Activated CD4-positive, alpha-beta T cell treated with anti-CD3 and anti-CD28 coated beads, Interleukin-2, amount 10 ng/mL, durations not matched to agents 7 days and 5 days (primary cell): Measurements from ENCODE around the gene APPBP2. TPM values are rescaled to one million over a fixed set of nuclear protein-coding genes. Genes with fewer than 3 reads are reported as not detected.
"Not testable (repeated sequence)": the region's sequence is repeated elsewhere in the genome, so short reads cannot be mapped to it uniquely, and the experiment has no call there.

Source experiments
- CTCF ChIA-PET: fragments of 350-600 bp; sonication (Branson Sonifier 250); formaldehyde crosslinking; loops from one replicate; lab custom pipeline; 2021; ENCODE audit warnings: antibody characterized with exemption; lab: Charles Lee
- POLR2A ChIA-PET: fragments of 350-600 bp; sonication (Branson Sonifier 250); formaldehyde crosslinking; loops from one replicate; lab custom pipeline; 2021; ENCODE audit warnings: antibody characterized with exemption; lab: Charles Lee
- DNase-seq: peaks from one replicate; pipeline ENCODE4 v3.0.0-alpha.2; 2020
- H3K27ac Mint-ChIP-seq: one replicate; pipeline ENCODE4 v1.8.0; 2021; ENCODE audit warnings: mild to moderate bottlenecking, moderate library complexity, mixed read lengths
- H3K27me3 Mint-ChIP-seq: one replicate; pipeline ENCODE4 v1.8.0; 2021; ENCODE audit warnings: mixed read lengths
- H3K36me3 Mint-ChIP-seq: one replicate; pipeline ENCODE4 v1.8.0; 2021; ENCODE audit warnings: low read depth, mixed read lengths
- H3K4me1 Mint-ChIP-seq: one replicate; pipeline ENCODE4 v1.8.0; 2021; ENCODE audit warnings: mixed read lengths
- H3K4me3 Mint-ChIP-seq: one replicate; pipeline ENCODE4 v1.8.0; 2021; ENCODE audit warnings: mild to moderate bottlenecking, moderate library complexity, mixed read lengths
- H3K9me3 Mint-ChIP-seq: one replicate; pipeline ENCODE4 v1.8.0; 2021; ENCODE audit warnings: mixed read lengths
- total RNA-seq, 2 experiments: library from RNA; stranded (reverse); gene quantifications; one replicate each; pipeline ENCODE4 v1.2.3, GENCODE V29; 2021

Gene APPBP2
- total RNA-seq, 2 experiments from 2014 or later: 25.6 to 29.4 TPM

DNA sequence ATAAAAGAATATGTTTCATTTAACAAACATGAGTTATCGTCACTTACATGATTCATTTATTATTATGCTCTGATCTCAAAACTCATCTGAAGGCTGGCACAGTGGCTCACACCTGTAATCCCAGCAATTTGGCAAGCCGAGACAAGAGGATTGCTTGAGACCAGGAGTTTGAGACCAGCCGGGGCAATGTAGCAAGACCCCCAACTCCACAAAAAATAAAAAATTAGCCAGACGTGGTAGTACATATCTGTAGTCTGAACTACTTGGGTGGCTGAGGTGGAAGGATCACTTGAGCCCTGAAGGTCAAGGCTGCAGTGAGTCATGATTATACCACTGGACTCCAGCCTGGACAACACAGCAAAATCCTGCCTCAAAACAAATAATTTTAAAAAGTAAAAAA, 16.0 kb downstream of the APPBP2 start:
- no peak for DNase-seq
- ChIA-PET CTCF (no interaction called here), POLR2A (interaction anchor here (0.7 kb wide), 1 partner anchor 877 kb away, joined by 4 read pairs; no protein-coding TSS in a partner anchor)
- H3K4me1 Mint-ChIP-seq: peaks cover 13% of the 10 kb centered on the region
- H3K4me3 Mint-ChIP-seq: no peak overlapping the region
- H3K27me3 Mint-ChIP-seq: no peaks in the 10 kb centered on the region
- H3K36me3 Mint-ChIP-seq: peaks cover 20% of the 10 kb centered on the region
- H3K27ac Mint-ChIP-seq: no peak overlapping the region
- H3K9me3 Mint-ChIP-seq: no peaks in the 10 kb centered on the region

DNA sequence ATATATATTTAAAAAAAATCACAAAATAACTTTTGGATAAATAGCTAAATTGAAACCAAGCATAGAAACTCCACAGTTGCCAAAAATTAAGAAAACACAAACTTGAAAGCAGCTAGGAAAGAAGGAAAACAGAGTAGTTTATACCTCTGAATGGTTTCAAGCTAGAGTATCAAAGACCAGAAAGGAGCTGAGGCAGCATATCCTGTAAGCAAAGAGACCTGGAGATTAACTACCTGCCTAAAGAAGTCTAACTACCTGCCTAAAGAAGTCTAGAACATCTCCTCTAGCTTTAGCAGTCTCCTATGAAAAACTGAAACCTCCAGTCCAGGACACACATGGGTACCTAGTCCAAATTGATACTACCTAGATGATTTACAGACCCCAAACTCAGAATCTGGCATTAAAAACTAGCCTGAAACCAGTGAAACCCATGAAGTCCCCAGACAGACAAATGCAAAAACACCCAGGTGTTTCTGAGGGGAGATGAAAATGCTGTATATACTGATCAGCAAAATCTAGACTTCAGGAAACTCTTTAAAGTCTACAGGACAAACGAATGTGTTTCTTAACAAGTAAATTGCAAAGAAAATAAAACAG, 17.6 kb downstream of the APPBP2 start:
- peaks cover 13% of the 10 kb centered on the region for H3K36me3 Mint-ChIP-seq
- no peak overlapping the region for H3K4me3 Mint-ChIP-seq
- DNase-seq: no peak
- CTCF ChIA-PET: interaction anchor here (1.0 kb wide), 1 partner anchor 57 kb away, joined by 3 read pairs; no protein-coding TSS in a partner anchor
- no peaks in the 10 kb centered on the region for H3K9me3 Mint-ChIP-seq
- no peak overlapping the region for H3K27ac Mint-ChIP-seq
- peaks cover 13% of the 10 kb centered on the region for H3K4me1 Mint-ChIP-seq
- POLR2A ChIA-PET: interaction anchor here (0.5 kb wide), 1 partner anchor 241 kb away, joined by 6 read pairs; no protein-coding TSS in a partner anchor
- no peaks in the 10 kb centered on the region for H3K27me3 Mint-ChIP-seq

DNA sequence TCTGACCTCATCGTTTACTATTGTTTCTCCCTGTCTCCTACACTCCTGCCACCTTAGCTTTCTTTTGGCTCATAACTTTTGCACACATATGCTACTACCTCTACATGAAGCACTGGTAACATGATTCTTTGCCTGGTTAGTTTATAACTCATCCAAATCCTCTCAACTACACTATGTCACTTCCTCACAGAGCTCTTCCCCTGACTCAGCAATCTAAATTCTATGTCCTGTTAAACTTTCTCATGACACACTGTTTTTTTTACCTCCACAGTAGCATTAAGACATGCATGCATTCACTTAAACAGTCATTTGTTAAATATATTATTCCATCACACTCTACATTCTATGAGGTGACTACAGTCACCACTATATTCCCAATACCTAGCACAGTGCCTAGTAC, 19.7 kb downstream of the APPBP2 start:
- peaks cover 5% of the 10 kb centered on the region for H3K36me3 Mint-ChIP-seq
- POLR2A ChIA-PET: no interaction called here
- CTCF ChIA-PET: interaction anchor here (0.6 kb wide), 1 partner anchor 470 kb away, joined by 3 read pairs; no protein-coding TSS in a partner anchor
- no peak overlapping the region for H3K4me3 Mint-ChIP-seq
- no peaks in the 10 kb centered on the region for H3K27me3 Mint-ChIP-seq
- no peak for DNase-seq
- no peak overlapping the region for H3K27ac Mint-ChIP-seq
- H3K4me1 Mint-ChIP-seq: peaks cover 10% of the 10 kb centered on the region
- H3K9me3 Mint-ChIP-seq: no peaks in the 10 kb centered on the region

DNA sequence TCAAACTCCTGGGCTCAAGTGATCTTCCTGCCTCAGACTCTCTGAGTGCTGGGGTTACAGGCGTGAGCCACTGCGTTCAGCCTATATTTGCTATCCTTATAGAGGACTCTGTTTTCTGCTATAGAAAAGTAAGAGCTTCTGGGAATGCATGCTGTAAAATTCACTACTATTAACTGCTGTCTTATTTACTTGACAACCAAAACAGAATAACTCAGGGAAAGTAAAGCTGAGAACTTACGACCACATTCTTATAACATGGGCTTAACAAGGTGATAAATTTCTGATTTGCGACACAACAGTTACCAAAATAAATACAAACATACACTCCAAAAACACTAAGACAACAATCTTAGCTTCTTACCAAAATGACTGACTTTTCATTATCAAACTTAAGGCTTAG, 23.9 kb downstream of the APPBP2 start:
- H3K36me3 Mint-ChIP-seq: peaks cover 20% of the 10 kb centered on the region
- DNase-seq: no peak
- CTCF ChIA-PET: no interaction called here

DNA sequence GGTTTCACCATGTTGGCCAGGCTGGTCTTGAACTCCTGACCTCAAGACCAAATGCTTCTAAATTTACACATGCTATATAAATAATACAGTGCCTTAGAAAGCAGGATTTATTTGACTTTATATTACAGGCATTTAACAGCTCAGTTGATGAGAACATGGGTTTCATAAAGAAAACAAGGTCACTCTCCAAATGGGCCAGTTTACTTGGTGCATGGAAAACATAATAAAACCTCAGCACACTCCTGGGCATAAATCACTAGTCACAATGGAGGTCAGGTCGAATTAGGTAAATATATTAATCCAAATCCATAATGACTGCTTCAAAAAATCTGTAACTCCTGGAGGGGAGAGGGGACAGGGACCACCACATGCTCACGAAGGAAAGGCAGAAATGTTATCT, 24.5 kb downstream of the APPBP2 start:
- H3K4me1 Mint-ChIP-seq: peaks cover 4% of the 10 kb centered on the region
- DNase-seq: no peak
- no peak overlapping the region for H3K27ac Mint-ChIP-seq
- POLR2A ChIA-PET: no interaction called here
- no peaks in the 10 kb centered on the region for H3K9me3 Mint-ChIP-seq
- CTCF ChIA-PET: no interaction called here
- H3K36me3 Mint-ChIP-seq: peaks cover 23% of the 10 kb centered on the region
- no peak overlapping the region for H3K4me3 Mint-ChIP-seq
- H3K27me3 Mint-ChIP-seq: no peaks in the 10 kb centered on the region

More for the DNA sequence above, 23.9 kb downstream of the APPBP2 start:
- H3K27me3 Mint-ChIP-seq: no peaks in the 10 kb centered on the region
- H3K4me1 Mint-ChIP-seq: peaks cover 4% of the 10 kb centered on the region
- POLR2A ChIA-PET: no interaction called here
- no peak overlapping the region for H3K4me3 Mint-ChIP-seq
- H3K9me3 Mint-ChIP-seq: no peaks in the 10 kb centered on the region
- H3K27ac Mint-ChIP-seq: no peak overlapping the region

DNA sequence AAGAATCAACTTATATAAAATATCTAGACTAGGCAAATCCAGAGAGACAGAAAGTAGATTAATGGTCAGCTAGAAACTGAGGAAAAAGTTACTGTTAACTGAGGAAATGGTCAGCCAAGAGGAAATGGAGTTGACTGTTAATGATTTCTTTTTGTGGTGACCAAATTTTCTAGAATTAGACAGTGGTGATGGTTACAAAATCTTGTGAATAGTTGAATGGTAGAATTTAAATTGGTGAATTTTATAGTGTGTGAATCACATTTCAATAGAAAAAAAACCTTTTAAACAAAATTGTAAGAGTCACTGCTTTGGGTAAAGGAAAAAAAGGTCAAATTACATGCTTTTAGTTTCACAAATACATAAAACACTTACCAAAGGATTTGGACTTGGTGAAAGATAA, 30.0 kb downstream of the APPBP2 start:
- CTCF ChIA-PET: no interaction called here
- POLR2A ChIA-PET: no interaction called here
- no peaks in the 10 kb centered on the region for H3K4me1 Mint-ChIP-seq
- no peak for DNase-seq
- peaks cover 67% of the 10 kb centered on the region for H3K36me3 Mint-ChIP-seq
- H3K9me3 Mint-ChIP-seq: peaks cover 5% of the 10 kb centered on the region
- H3K27ac Mint-ChIP-seq: no peak overlapping the region
- no peak overlapping the region for H3K4me3 Mint-ChIP-seq
- no peaks in the 10 kb centered on the region for H3K27me3 Mint-ChIP-seq

DNA sequence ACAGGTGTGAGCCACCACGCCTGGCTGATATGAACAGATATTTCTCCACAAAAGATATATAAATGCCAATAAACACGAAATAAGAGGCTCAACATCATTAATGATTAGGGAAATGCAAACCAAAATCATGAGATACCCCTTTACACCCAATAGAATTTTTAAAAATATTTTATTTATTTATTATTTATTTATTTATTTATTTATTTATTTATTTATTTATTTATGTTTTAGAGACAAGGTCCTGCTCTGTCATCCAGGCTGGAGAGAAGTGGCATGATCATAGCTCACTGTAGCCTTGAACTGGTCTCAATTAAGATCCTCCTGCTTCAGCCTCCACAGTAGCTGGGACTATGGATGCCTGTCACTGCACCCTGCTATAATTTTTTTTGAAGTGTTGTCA, 30.8 kb downstream of the APPBP2 start:
- CTCF ChIA-PET: interaction anchor here (0.6 kb wide), 1 partner anchor 691 kb away, joined by 3 read pairs; no protein-coding TSS in a partner anchor
- no peak for DNase-seq
- Mint-ChIP-seq H3K27me3 (no peaks in the 10 kb centered on the region), H3K36me3 (peaks cover 75% of the 10 kb centered on the region), H3K9me3 (peaks cover 12% of the 10 kb centered on the region), H3K27ac (no peak overlapping the region), H3K4me1 (no peaks in the 10 kb centered on the region), H3K4me3 (no peak overlapping the region)
- POLR2A ChIA-PET: no interaction called here

DNA sequence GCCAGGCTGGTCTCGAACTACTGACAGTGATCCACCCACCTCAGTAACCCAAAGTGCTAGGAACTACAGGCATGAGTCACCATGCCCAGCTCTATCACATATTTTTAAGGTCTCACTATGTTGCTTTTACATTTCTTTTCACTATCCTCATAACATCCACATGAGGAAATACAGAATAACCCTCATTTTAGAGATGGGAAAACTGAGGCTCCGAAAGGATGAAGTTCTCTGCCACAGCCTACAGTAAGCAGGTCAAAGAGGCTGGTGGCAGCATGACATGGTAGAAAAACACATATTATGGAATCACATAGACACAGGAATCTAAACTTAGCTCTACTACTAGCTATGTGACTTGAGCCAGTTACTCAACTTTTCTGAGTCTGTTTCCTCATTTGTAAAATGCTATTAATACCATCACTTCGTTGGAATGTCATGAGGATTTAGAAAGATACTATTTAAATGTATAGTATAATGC, 32.2 kb downstream of the APPBP2 start:
- no peak overlapping the region for H3K4me3 Mint-ChIP-seq
- no peak for DNase-seq
- H3K36me3 Mint-ChIP-seq: peaks cover 75% of the 10 kb centered on the region
- peaks cover 15% of the 10 kb centered on the region for H3K9me3 Mint-ChIP-seq
- no peaks in the 10 kb centered on the region for H3K27me3 Mint-ChIP-seq
- POLR2A ChIA-PET: no interaction called here
- no peaks in the 10 kb centered on the region for H3K4me1 Mint-ChIP-seq
- CTCF ChIA-PET: no interaction called here
- no peak overlapping the region for H3K27ac Mint-ChIP-seq

DNA sequence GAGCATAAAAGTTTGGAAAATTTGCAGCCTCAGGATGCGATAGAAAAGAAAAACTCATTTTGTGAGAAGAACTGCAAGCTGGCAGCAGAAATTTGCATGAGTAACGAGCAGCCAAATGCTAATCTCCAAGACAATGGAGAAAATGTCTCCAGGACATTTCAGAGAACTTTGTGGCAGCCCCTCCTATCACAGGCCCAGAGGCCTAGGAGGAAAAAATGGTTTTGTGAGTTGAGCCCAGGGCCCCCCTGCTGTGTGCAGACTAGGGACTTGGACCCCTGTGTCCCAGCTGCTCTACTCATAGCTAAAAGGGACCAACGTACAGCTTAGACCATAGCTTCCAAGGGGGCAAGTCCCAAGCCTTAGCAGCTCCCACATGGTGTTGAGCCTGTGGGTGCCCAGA, 34.3 kb downstream of the APPBP2 start:
- ChIA-PET POLR2A (no interaction called here), CTCF (no interaction called here)
- Mint-ChIP-seq H3K36me3 (peaks cover 82% of the 10 kb centered on the region), H3K27me3 (no peaks in the 10 kb centered on the region), H3K4me3 (no peak overlapping the region), H3K4me1 (no peaks in the 10 kb centered on the region), H3K27ac (no peak overlapping the region), H3K9me3 (peaks cover 18% of the 10 kb centered on the region)
- DNase-seq: no peak

DNA sequence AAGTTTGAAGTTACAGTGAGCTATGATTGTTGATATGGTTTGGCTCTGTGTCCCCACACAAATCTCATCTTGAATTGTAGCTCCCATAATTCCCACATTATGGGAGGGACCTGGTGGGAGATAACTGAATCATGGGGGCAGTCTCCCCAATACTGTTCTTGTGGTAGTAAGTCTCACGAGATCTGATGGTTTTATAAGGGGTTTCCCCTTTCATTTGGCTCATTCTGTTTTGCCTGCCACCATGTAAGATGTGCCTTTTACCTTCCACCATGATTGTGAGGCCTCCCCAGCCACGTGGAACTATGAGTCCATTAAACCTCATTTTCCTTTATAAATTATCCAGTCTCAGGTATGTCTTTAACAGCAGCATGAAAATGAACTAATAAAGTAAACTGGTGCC, 35.4 kb downstream of the APPBP2 start:
- H3K27ac Mint-ChIP-seq, DNase-seq, H3K27me3 Mint-ChIP-seq, H3K4me3 Mint-ChIP-seq, H3K4me1 Mint-ChIP-seq, CTCF ChIA-PET, POLR2A ChIA-PET: not testable (repeated sequence)
- Mint-ChIP-seq H3K36me3 (peaks cover 76% of the 10 kb centered on the region), H3K9me3 (peaks cover 23% of the 10 kb centered on the region)

DNA sequence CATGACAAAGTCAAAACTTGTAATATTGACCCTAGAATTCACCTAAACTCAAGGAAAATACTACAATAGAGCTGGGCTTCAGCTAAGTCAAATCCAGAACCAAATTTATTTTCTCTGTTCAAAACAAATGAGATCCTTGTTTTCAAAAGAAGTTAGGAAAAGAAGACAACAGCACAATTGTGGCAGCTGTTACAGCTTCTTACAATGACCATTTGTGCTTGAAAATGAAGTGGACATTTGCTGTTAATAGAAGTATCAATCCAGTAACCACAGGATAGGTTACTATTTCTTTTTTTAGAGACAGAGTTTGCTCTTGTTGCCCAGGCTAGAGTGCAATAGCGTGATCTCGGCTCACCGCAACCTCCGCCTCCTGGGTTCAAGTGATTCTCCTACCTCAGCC, 44.4 kb downstream of the APPBP2 start:
- CTCF ChIA-PET: no interaction called here
- POLR2A ChIA-PET: no interaction called here

DNA sequence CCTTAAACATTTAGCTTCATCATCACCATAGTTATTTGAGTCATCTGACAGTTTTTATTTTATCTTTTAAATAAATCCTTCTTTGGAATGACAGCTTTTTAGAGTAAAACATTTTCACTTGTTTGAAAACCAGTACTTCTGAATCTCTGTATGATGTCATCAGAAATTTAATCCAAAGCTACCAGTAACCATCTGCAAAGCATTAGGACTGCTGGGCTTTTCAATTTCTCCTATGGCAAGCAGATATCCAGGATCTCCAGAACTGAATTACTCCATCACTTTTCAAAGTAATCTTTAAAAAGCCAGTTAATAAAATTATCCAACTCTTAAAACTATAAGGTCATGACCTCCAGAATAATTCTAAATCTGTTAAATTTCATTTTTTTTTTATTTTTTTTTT, 52.3 kb downstream of the APPBP2 start:
- H3K36me3 Mint-ChIP-seq: peaks cover 39% of the 10 kb centered on the region
- H3K27ac Mint-ChIP-seq: no peak overlapping the region
- peaks cover 11% of the 10 kb centered on the region for H3K9me3 Mint-ChIP-seq

More for the DNA sequence above, 44.4 kb downstream of the APPBP2 start:
- H3K27ac Mint-ChIP-seq: no peak overlapping the region
- H3K4me3 Mint-ChIP-seq: no peak overlapping the region
- no peaks in the 10 kb centered on the region for H3K4me1 Mint-ChIP-seq
- H3K9me3 Mint-ChIP-seq: peaks cover 6% of the 10 kb centered on the region
- DNase-seq: no peak
- peaks cover 18% of the 10 kb centered on the region for H3K36me3 Mint-ChIP-seq
- no peaks in the 10 kb centered on the region for H3K27me3 Mint-ChIP-seq

DNA sequence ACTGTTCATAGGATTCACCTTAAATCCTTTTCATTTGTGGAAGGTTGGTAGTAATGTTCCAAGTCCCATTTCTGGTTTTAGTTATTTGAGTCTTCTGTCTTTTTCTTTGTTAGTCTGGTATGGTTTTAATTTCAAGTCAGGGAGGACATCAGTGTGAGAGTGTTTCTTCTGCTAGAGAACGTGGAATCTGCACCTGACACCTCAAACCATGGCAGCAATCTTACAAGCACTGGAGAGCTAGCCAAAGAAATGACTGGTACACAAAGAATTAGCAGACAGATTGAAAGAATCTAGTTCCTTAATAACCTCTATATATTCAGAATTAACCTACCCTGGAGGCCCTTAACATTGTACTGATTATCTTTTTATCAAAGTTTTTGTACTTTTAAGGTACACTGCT, 53.6 kb downstream of the APPBP2 start:
- H3K4me1 Mint-ChIP-seq: peaks cover 11% of the 10 kb centered on the region
- peaks cover 11% of the 10 kb centered on the region for H3K9me3 Mint-ChIP-seq
- H3K36me3 Mint-ChIP-seq: peaks cover 38% of the 10 kb centered on the region
- no peak for DNase-seq
- no peak overlapping the region for H3K4me3 Mint-ChIP-seq
- POLR2A ChIA-PET: no interaction called here
- H3K27ac Mint-ChIP-seq: no peak overlapping the region
- CTCF ChIA-PET: no interaction called here
- no peaks in the 10 kb centered on the region for H3K27me3 Mint-ChIP-seq

More for the DNA sequence above, 52.3 kb downstream of the APPBP2 start:
- Mint-ChIP-seq H3K27me3 (no peaks in the 10 kb centered on the region), H3K4me1 (peaks cover 11% of the 10 kb centered on the region), H3K4me3 (no peak overlapping the region)
- POLR2A ChIA-PET: no interaction called here
- no peak for DNase-seq
- CTCF ChIA-PET: no interaction called here
